DMS153 (cell line): Measurements from ENCODE around the gene CAND2.
A peak's percentile ranks its signal among the peaks of the same experiment; 100 is the strongest.

Experiments
- DNase-seq: peaks from one replicate; lab custom pipeline; 2025; lab: John Stamatoyannopoulos, UW

The CAND2 gene

GRCh38 chr3:12796171-12797123 lies at the start of gene CAND2:
TSS of gene CAND2 (plus strand) at chr3:12796680. CDS start at chr3:12796721, 41 bp downstream.
- no peak for DNase-seq

DNA sequence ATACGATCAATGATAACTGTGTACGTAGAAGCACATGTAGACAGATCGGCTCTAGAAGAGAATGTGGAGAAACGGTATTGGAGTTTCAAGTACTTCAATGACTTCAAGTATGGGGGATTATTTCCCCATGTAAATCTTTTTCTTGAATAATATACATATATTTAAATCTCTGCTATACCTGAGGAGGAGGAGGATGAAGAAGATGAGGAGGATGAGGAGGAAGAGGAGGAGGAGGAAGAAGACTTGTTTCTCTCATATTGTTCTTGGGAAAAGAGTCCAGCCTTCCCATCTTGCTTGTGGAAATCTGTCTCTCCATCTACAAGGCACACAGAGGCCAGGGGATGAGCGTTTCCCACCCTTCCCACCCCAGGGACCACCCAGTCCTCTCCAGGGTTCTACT lies 48.0 kb upstream of the CAND2 start:
- no peak for DNase-seq

DNA sequence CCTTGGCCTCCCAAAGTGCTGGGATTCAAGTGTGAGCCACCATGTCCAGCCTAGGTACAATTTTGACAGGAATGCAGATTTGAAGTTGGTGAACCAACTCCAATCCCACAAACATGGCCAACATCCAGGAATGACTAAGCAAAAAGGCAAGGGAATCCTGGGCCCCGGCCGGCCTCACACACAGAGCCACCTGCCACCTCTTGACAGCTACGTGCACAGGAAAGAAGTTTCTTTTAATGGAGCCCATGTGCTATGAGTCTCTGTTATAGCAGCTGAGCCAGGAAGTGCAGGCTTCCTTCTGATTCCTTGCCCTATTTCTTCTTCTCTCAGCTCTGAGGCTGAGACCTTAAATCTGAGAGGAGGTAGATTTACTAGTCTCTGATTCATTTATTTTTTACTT lies 46.3 kb upstream of the CAND2 start:
- DNase-seq: peak; percentile 27

DNA sequence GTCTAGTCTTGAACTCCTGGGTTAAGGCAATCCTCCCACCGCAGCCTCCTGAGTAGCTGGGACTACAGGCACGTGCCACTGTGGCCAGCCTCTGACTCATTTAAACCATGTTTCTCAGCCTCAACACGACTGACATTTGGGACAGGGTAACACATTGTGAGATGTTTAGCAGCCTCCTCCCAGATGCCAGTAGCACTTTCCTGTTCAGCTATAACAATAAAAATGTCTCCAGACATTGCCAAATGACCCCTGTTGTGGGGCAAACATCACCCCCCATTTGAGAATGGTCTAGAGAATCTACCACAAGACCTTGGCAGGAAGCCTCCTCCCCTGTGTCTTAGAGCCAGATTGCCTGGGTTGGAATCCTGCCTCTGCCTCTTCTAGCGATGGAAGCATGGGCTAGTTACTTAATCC lies 45.8 kb upstream of the CAND2 start:
- no peak for DNase-seq

- no peak for DNase-seq
These were observed 44.9 kb upstream of the CAND2 start for GRCh38 chr3:12751571-12751970.

- DNase-seq: no peak
These were observed 44.4 kb upstream of the CAND2 start for GRCh38 chr3:12752102-12752501.

GRCh38 chr3:12752809-12753208 lies 43.7 kb upstream of the CAND2 start:
- DNase-seq: no peak

DNA sequence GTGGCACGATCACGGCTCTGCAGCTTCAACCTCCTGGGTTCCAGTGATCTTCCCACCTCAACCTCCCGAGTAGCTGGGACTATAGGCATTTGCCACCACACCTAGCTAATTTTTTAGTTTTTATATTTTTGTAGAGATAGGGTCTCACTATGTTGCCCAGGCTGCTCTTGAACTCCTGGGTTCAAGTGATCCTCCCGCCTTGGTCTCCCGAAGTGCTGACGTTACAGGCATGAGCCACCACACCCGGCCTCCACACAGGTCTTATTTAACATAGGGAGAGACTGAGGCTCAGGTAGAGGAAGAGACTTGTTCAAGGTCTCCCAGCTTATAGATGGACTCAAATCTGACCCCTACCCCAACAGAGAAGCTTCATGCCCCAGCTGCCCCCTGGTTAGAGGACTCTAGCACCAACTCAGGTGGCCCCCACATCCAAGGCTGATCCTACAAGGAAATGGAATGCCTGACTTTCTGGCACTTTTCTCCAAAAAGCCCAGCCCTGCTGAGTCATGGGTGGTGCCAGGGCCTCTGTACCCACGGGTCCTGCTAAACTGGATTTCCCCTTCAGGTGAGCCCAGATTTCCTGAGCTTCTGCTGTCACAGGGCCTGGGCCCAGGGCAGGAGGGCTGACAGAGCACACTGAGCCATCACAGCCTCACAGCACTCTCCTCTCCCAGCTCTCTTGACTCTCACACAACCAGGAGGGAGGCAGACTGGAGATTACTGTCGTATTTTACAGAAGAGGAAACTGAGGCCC lies 43.0 kb upstream of the CAND2 start:
- no peak for DNase-seq

GRCh38 chr3:12754313-12754712 lies 42.2 kb upstream of the CAND2 start:
- no peak for DNase-seq

GRCh38 chr3:12755754-12756153 lies 40.7 kb upstream of the CAND2 start:
- DNase-seq: no peak

- DNase-seq: no peak
These were observed 40.3 kb upstream of the CAND2 start for GRCh38 chr3:12756175-12756574.

GRCh38 chr3:12756635-12757034 lies 39.8 kb upstream of the CAND2 start:
- no peak for DNase-seq

GRCh38 chr3:12758025-12758781 lies 38.3 kb upstream of the CAND2 start:
- DNase-seq: no peak

DNA sequence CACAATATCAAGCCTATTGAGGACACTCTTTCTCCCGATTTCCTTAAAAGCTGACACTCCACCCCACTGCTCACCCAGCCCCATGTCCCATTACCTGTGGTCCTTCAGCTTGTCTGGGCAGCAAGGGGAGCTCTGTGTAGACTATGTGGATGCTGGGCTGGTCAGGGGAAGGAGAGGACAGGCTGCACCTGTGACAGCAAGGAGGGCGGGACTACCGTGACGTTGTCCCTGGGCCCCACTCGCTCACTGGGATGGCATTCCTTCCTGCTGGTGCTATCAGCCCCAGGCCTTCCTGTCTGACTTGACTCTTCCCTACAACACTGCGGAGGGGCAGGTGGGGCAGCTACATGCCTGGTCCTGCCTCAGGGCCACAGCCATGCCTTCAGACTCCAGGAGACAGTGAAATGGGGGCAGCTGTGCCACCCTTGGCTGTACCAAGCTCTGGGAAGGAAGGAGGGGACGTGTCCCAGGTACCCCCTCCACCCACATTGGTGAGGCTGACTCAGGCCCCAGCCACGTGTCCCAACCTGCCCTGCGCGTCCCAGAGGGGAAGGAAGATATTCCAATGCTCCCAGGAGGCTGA lies 37.3 kb upstream of the CAND2 start, which contains the start of gene TMEM40:
Gene TMEM40 (minus strand): TSS at position 163 of the 583 bp plus-strand sequence. CDS start 9,427 bp downstream, outside the sequence.
- DNase-seq: no peak

DNA sequence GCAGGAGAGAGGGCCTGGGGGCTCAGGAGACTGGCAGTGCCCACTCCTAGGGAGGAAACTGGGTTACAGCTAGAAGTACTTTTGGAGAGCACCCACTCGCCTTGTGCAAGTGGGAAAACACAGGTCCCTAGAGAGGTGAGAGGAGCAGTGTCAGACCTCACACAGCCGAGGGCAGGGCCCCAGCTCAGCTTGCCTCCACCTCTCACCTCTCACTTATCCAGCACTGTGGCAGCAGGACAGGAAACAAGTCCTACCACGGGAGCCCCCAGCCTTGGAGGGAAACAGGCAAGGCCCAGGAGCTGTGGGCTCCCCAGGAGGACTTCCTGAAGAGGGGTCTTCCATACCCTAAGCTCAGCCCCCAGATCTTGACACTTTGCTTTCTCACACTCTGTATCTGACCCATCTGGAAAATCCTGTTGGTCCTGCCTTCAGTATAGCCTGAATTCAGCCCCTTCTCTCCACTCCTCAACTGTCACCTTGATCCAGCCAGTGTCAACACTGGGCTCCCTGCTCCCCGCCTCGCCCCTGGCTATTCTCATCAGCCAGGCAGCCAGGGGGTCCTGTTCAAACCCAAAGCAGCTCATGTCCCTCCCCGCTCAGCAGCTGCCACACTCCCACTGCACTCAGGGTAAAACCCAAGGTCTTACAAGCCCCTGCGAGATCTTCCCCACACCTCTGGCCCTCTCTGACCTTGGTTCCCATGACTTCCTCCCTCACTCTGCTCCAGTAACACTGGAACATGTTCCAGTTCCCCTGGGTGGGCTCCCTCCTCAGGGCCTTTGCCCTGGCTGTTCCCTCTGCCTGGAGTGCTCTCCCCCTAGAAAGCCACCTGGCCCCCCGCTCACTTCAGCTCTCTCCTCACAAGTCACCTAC lies 36.6 kb upstream of the CAND2 start:
- DNase-seq: no peak

- no peak for DNase-seq
These were observed 32.2 kb upstream of the CAND2 start for GRCh38 chr3:12764171-12764776.

DNA sequence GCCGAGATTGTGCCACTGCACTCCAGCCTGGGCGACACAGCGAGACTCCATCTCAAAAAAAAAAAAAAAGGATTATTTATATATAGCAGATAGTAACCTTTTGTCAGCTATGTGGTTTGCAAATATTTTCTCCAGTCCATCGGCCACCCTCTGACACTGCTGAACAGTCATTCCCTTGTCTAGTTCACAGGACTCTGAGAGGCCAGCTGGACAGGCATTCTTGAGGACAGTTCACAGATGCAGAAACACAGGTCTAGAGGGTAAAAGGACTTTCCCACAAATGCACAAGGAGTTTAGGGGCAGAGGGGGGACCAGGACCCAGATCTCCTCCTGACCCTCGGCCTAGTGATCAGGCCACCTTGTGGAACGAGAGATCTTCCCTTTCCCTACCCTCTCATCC lies 29.9 kb upstream of the CAND2 start:
- no peak for DNase-seq

- DNase-seq: no peak
These were observed 27.6 kb upstream of the CAND2 start for GRCh38 chr3:12768579-12769527.

- no peak for DNase-seq
These were observed 26.7 kb upstream of the CAND2 start for GRCh38 chr3:12769761-12770160.
